Measurements from ENCODE around the gene RAI1. TPM values are rescaled to one million over a fixed set of nuclear protein-coding genes. Genes with fewer than 3 reads are reported as not detected.

Gene RAI1
- total RNA-seq, 2 experiments from 2014 or later, result 17.1 to 49.4 TPM

- Histone ChIP-seq H3K4me1 (ENCODE audit: insufficient read depth, low read length, poor library complexity, severe bottlenecking) (peaks cover 70% of the 10 kb centered on the region), H3K4me2 (ENCODE audit: low read length) (peak overlapping the region; percentile 92)
- POLR2A ChIA-PET, result interaction anchor here (1.2 to 2.5 kb wide), 4 partner anchors 12 to 69 kb away, joined by 3 to 7 read pairs (median 4); partner anchors contain the start of gene SREBF1
Observed at GRCh38 chr17:17767154-17767869, 86.1 kb downstream of the RAI1 start.

GRCh38 chr17:17767887-17768418 is 86.7 kb downstream of the RAI1 start:
- no peaks in the 10 kb centered on the region for H3K9me3 ChIP-seq (ENCODE audit: low read length)
- TF ChIP-seq CTCF (conservative IDR thresholded peaks at IDR 0.05; ENCODE audit: low read length) (no peak), EZH2phosphoT487 (IDR thresholded peaks at IDR 0.05; ENCODE audit: borderline replicate concordance, low read depth, low read length) (no peak)

More at GRCh38 chr17:17767154-17767869, 86.1 kb downstream of the RAI1 start:
- Histone ChIP-seq H3K9me3 (ENCODE audit: low read length) (no peaks in the 10 kb centered on the region), H3K79me2 (ENCODE audit: insufficient read depth, low read depth, low read length) (peaks cover 44% of the 10 kb centered on the region; the same call in 1 of the 2 replicates), H3K9me2 (ENCODE audit: insufficient read depth, low read length) (no peaks in the 10 kb centered on the region), H2AFZ (ENCODE audit: low read length) (no peak overlapping the region), H4K20me1 (ENCODE audit: insufficient read depth, low read length) (no peaks in the 10 kb centered on the region), H3K4me3 (ENCODE audit: low read depth, low read length, poor library complexity, severe bottlenecking) (peak overlapping the region; percentile 67), H3K27ac (ENCODE audit: low read depth, low read length, poor library complexity, severe bottlenecking) (peak overlapping the region; percentile 97), H3K36me3 (ENCODE audit: insufficient read depth, low read length) (peaks cover 6% of the 10 kb centered on the region; the same call in 1 of the 2 replicates)
- no TSS peak for BruUV-seq (replicated peaks)
- intact Hi-C loops (cut with micrococcal nuclease; ENCODE audit: unreplicated experiment), result no loop called here
- TF ChIP-seq CTCF (conservative IDR thresholded peaks at IDR 0.05; ENCODE audit: low read length), result no peak
- no peak for TF ChIP-seq EZH2phosphoT487 (IDR thresholded peaks at IDR 0.05; ENCODE audit: borderline replicate concordance, low read depth, low read length)
- no peak for DNase-seq (ENCODE audit: low spot score)
- CTCF ChIA-PET (ENCODE audit: unreplicated experiment), result no interaction called here

More at GRCh38 chr17:17767887-17768418, 86.7 kb downstream of the RAI1 start:
- H3K9me2 ChIP-seq (ENCODE audit: insufficient read depth, low read length), result no peaks in the 10 kb centered on the region
- intact Hi-C loops (cut with micrococcal nuclease; ENCODE audit: unreplicated experiment), result no loop called here
- peaks cover 6% of the 10 kb centered on the region; the same call in 1 of the 2 replicates for H3K36me3 ChIP-seq (ENCODE audit: insufficient read depth, low read length)
- peaks cover 41% of the 10 kb centered on the region; the same call in 1 of the 2 replicates for H3K79me2 ChIP-seq (ENCODE audit: insufficient read depth, low read depth, low read length)
- DNase-seq (ENCODE audit: low spot score), result peak; percentile 36
- H3K4me3 ChIP-seq (ENCODE audit: low read depth, low read length, poor library complexity, severe bottlenecking), result no peak overlapping the region
- no peaks in the 10 kb centered on the region for H4K20me1 ChIP-seq (ENCODE audit: insufficient read depth, low read length)
- ChIA-PET CTCF (ENCODE audit: unreplicated experiment) (no interaction called here), POLR2A (interaction anchor here (1.2 to 2.5 kb wide), 4 partner anchors 10 to 68 kb away, joined by 3 to 8 read pairs (median 5); partner anchors contain the start of gene SREBF1)
- BruUV-seq (replicated peaks), result no TSS peak
- H3K27ac ChIP-seq (ENCODE audit: low read depth, low read length, poor library complexity, severe bottlenecking), result peak overlapping the region; percentile 97
- H3K4me2 ChIP-seq (ENCODE audit: low read length), result peak overlapping the region; percentile 92
- no peak overlapping the region for H2AFZ ChIP-seq (ENCODE audit: low read length)
- peaks cover 63% of the 10 kb centered on the region for H3K4me1 ChIP-seq (ENCODE audit: insufficient read depth, low read length, poor library complexity, severe bottlenecking)

All from OCI-LY7 (cell line).